CD4-positive, CD25-positive, alpha-beta regulatory T cell (primary cell): ENCODE results near the gene PYGO1. TPM values are rescaled to one million over a fixed set of nuclear protein-coding genes. Genes with fewer than 3 reads are reported as not detected.
A peak's percentile ranks its signal among the peaks of the same experiment; 100 is the strongest.

Experiments
- ATAC-seq, 2 donors: fragments of 150-1000 bp; cut with Tn5 transposase; one replicate each; pipeline ENCODE4 v1.10.0; 2021; ENCODE audit warnings: low read depth in 2 of 2, moderate number of reproducible peaks in 2 of 2, moderate library complexity in 1 of 2
- DNase-seq, 3 donors: peaks; one replicate each; pipeline versions ENCODE4 v3.0.0 to v3.0.0-alpha.2; 2012 to 2022; ENCODE audit warnings: mixed read lengths in 1 of 3
- H3K27ac ChIP-seq: one replicate; pipeline ENCODE4 v1.7.0; 2013; ENCODE audit warnings: mild to moderate bottlenecking, low read length; ENCODE audit not compliant: insufficient read depth, poor library complexity, severe bottlenecking
- H3K27me3 ChIP-seq: one replicate; pipeline ENCODE4 v1.7.0; 2013; ENCODE audit warnings: low read length; ENCODE audit not compliant: control insufficient read depth, insufficient read depth
- H3K36me3 ChIP-seq: one replicate; pipeline ENCODE4 v1.7.0; 2013; ENCODE audit warnings: mild to moderate bottlenecking, low read length, moderate library complexity; ENCODE audit not compliant: control insufficient read depth, insufficient read depth
- H3K4me1 ChIP-seq: 2 replicates; pipeline ENCODE4 v1.7.0; 2013; ENCODE audit warnings: mild to moderate bottlenecking, low read length; ENCODE audit not compliant: insufficient read depth, control insufficient read depth, poor library complexity, severe bottlenecking
- H3K4me3 ChIP-seq: one replicate; pipeline ENCODE4 v1.7.0; 2013; ENCODE audit warnings: low read depth, mild to moderate bottlenecking, low read length, moderate library complexity
- H3K9me3 ChIP-seq, 2 experiments: 1 replicate in 1 of 2; 2 replicates in 1 of 2; pipeline ENCODE4 v1.7.0; 2013; ENCODE audit warnings: low read length in 2 of 2, mild to moderate bottlenecking in 1 of 2, moderate library complexity in 1 of 2; ENCODE audit not compliant: control insufficient read depth in 2 of 2
- H3K27ac Mint-ChIP-seq, 3 donors: one replicate each; pipeline ENCODE4 v1.8.0; 2020 to 2022; ENCODE audit warnings: mild to moderate bottlenecking in 3 of 3, mixed read lengths in 3 of 3, moderate library complexity in 2 of 3
- H3K27me3 Mint-ChIP-seq: one replicate; pipeline ENCODE4 v1.8.0; 2022; ENCODE audit warnings: mild to moderate bottlenecking, mixed read lengths
- H3K36me3 Mint-ChIP-seq: one replicate; pipeline ENCODE4 v1.8.0; 2020; ENCODE audit warnings: mixed read lengths
- H3K4me1 Mint-ChIP-seq, 4 donors: one replicate each; pipeline ENCODE4 v1.8.0; 2020 to 2022; ENCODE audit warnings: mixed read lengths in 4 of 4, mild to moderate bottlenecking in 1 of 4
- H3K4me3 Mint-ChIP-seq, 4 donors: one replicate each; pipeline ENCODE4 v1.8.0; 2020 to 2022; ENCODE audit warnings: mild to moderate bottlenecking in 4 of 4, mixed read lengths in 4 of 4, moderate library complexity in 3 of 4
- H3K9me3 Mint-ChIP-seq, 7 donors: one replicate each; pipeline ENCODE4 v1.8.0; 2020 to 2022; ENCODE audit warnings: mixed read lengths in 7 of 7, mild to moderate bottlenecking in 3 of 7, moderate library complexity in 2 of 7
- polyA plus RNA-seq, 4 donors: library from polyadenylated mRNA; unstranded; fragments of 300-500 nt; fragmentation: Illumina TruSeq; gene quantifications; one replicate each; pipeline ENCODE4 v1.2.3, GENCODE V29; 2021
- total RNA-seq: library from RNA; stranded (reverse); gene quantifications from one replicate; pipeline ENCODE4 v1.2.3, GENCODE V29; 2022

PYGO1 gene
- total and polyA plus RNA-seq, 5 donors from 2014 or later: not detected

DNA sequence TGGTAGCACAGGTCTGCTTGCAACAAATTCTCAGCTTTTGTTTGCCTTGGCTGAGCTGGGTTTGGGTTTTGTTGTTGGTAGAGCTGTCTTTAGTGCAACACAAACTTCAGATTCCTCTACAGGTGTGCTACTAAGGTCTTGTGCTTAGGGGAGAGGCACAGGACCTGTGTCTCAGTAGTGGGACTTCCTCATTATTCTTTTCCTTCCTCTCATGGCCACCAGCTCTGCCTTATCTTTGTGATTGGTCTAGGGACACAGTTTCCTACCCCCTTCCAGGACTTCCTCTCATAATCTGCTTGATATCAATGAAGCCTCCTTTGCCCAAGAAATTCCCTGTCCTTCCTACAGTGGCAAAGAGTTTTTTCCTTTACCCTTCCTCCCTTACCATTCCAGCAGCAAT, 55.2 kb downstream of the PYGO1 start:
- Histone ChIP-seq H3K27me3 (no peaks in the 10 kb centered on the region), H3K4me1 (no peaks in the 10 kb centered on the region), H3K9me3 (no peaks in the 10 kb centered on the region), H3K36me3 (no peaks in the 10 kb centered on the region), H3K4me3 (no peak overlapping the region), H3K27ac (no peak overlapping the region)
- peaks cover 32% of the 10 kb centered on the region for H3K27me3 Mint-ChIP-seq
- no peaks in the 10 kb centered on the region for H3K36me3 Mint-ChIP-seq
- DNase-seq (no peak), ATAC-seq (no peak)
- H3K27ac Mint-ChIP-seq: no peak overlapping the region
- H3K4me3 Mint-ChIP-seq: no peak overlapping the region
- H3K9me3 Mint-ChIP-seq: no peaks in the 10 kb centered on the region
- peaks cover 0 to 8% (median 0%) of the 10 kb centered on the region in 4 donors for H3K4me1 Mint-ChIP-seq

- Mint-ChIP-seq H3K36me3 (no peaks in the 10 kb centered on the region), H3K27me3 (peaks cover 28% of the 10 kb centered on the region)
Observed at GRCh38 chr15:55530861-55531313, 57.3 kb downstream of the PYGO1 start.

GRCh38 chr15:55528812-55529211, 59.3 kb downstream of the PYGO1 start:
- peaks cover 0 to 4% (median 0%) of the 10 kb centered on the region in 7 donors for H3K9me3 Mint-ChIP-seq
- no peak overlapping the region for H3K27ac Mint-ChIP-seq
- no peak for DNase-seq
- no peaks in the 10 kb centered on the region for H3K36me3 Mint-ChIP-seq
- Histone ChIP-seq H3K27ac (no peak overlapping the region), H3K4me3 (no peak overlapping the region), H3K9me3 (no peaks in the 10 kb centered on the region), H3K27me3 (no peaks in the 10 kb centered on the region), H3K36me3 (no peaks in the 10 kb centered on the region), H3K4me1 (no peaks in the 10 kb centered on the region)
- peaks cover 20% of the 10 kb centered on the region for H3K27me3 Mint-ChIP-seq
- ATAC-seq: no peak
- no peak overlapping the region for H3K4me3 Mint-ChIP-seq
- H3K4me1 Mint-ChIP-seq: no peaks in the 10 kb centered on the region

More at GRCh38 chr15:55530861-55531313, 57.3 kb downstream of the PYGO1 start:
- peaks cover 0 to 5% (median 0%) of the 10 kb centered on the region in 4 donors for H3K4me1 Mint-ChIP-seq
- Histone ChIP-seq H3K4me1 (no peaks in the 10 kb centered on the region), H3K9me3 (no peaks in the 10 kb centered on the region), H3K4me3 (no peak overlapping the region), H3K27me3 (no peaks in the 10 kb centered on the region), H3K36me3 (no peaks in the 10 kb centered on the region), H3K27ac (no peak overlapping the region)
- peaks cover 0 to 4% (median 0%) of the 10 kb centered on the region in 7 donors for H3K9me3 Mint-ChIP-seq
- no peak for DNase-seq
- H3K4me3 Mint-ChIP-seq: no peak overlapping the region
- no peak overlapping the region for H3K27ac Mint-ChIP-seq
- ATAC-seq: no peak

DNA sequence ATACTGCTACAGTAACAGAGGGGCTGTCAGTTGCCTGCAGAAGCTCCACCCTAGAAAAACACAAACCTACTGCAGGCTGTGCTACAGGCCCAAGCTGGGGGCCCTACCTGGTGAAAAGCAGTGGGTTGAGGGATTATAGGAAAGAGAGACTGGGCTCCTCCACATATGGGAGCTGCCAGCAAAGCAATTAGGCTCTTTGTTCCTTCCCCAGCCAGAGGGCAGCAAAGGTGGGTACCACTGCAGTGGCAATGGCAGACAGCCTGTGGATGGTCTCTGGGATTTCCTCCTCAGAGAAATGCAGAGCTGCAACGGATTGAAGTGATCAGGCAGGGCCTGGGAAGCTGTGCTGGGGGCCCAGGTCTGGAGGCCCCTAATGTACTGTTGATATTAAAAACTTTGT, 61.0 kb downstream of the PYGO1 start:
- DNase-seq (no peak), ATAC-seq (no peak)
- no peaks in the 10 kb centered on the region for H3K27me3 ChIP-seq
- H3K4me3 Mint-ChIP-seq: no peak overlapping the region
- H3K36me3 Mint-ChIP-seq: no peaks in the 10 kb centered on the region
- no peaks in the 10 kb centered on the region for H3K4me1 Mint-ChIP-seq
- peaks cover 26% of the 10 kb centered on the region for H3K27me3 Mint-ChIP-seq
- H3K9me3 ChIP-seq: no peaks in the 10 kb centered on the region
- H3K4me1 ChIP-seq: no peaks in the 10 kb centered on the region
- H3K27ac ChIP-seq: no peak overlapping the region
- peaks cover 0 to 4% (median 0%) of the 10 kb centered on the region in 7 donors for H3K9me3 Mint-ChIP-seq
- H3K27ac Mint-ChIP-seq: no peak overlapping the region
- no peaks in the 10 kb centered on the region for H3K36me3 ChIP-seq
- H3K4me3 ChIP-seq: no peak overlapping the region

DNA sequence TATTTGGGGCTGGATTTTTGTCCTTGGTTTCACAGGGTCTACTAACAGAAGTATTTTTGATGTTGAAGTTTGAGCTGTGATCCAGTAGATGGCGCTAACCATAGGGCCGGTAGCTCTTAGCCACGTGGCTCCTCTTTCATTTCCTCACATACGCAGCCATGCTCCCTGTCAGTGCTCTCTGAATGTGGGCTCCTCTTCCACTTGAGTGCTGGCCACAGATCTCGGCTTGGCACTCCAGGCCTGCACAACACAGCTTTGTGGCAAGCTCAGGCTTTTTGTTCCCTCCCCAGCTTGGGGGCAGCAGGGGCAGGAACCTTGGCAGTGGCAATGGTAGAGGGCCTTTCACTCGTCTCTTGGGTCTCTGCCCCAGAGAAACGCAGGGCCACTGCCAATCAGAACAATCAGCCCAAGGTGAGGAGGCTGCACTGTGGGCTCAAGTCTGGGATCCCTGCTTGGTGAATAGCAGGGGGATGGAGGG, 61.5 kb downstream of the PYGO1 start:
- H3K36me3 Mint-ChIP-seq: no peaks in the 10 kb centered on the region
- no peak overlapping the region for H3K4me3 Mint-ChIP-seq
- H3K36me3 ChIP-seq: no peaks in the 10 kb centered on the region
- no peaks in the 10 kb centered on the region for H3K9me3 ChIP-seq
- H3K27ac Mint-ChIP-seq: no peak overlapping the region
- peaks cover 26% of the 10 kb centered on the region for H3K27me3 Mint-ChIP-seq
- peaks cover 0 to 4% (median 0%) of the 10 kb centered on the region in 7 donors for H3K9me3 Mint-ChIP-seq
- ATAC-seq: peak in 1 of 2 donors; percentile 53
- H3K4me1 ChIP-seq: no peaks in the 10 kb centered on the region
- DNase-seq: peak in 2 of 3 donors; percentile 17 to 66
- no peaks in the 10 kb centered on the region for H3K27me3 ChIP-seq
- no peak overlapping the region for H3K27ac ChIP-seq
- H3K4me1 Mint-ChIP-seq: no peaks in the 10 kb centered on the region
- no peak overlapping the region for H3K4me3 ChIP-seq

DNA sequence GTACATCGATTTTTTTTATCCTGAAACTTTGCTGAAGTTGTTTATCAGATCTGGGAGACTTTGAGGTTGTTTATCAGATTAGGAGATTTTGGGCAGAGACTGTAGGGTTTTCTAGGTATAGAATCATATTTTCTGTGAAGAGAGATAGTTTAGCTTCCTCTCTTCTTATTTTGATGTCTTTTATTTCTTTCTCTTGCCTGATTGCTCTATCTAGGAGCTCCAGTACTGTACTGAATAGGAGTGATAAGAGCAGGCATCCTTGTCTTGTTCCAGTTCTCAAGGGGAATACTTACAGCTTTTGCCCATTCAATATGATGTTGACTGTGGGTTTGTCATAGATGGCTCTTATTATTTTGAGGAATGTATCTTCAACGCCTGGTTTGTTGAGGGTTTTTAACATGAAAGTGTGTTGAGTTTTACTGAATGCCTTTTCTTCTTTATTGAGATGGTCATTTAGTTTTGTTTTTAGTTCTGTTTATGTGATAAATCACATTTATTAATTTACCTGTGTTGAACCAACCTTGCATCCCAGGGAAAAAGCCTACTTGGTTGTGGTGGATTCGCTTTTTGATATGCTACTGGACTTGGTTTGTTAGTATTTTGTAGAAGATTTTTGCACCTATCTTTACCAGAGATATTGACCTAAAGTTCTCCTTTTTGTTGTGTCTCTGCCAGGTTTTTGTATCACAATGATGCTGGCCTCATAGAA, 65.2 kb downstream of the PYGO1 start:
- Mint-ChIP-seq H3K27me3 (peaks cover 15% of the 10 kb centered on the region), H3K27ac (no peak overlapping the region), H3K36me3 (no peaks in the 10 kb centered on the region), H3K4me3 (no peak overlapping the region), H3K9me3 (peaks cover 0 to 5% (median 2%) of the 10 kb centered on the region in 7 donors), H3K4me1 (no peaks in the 10 kb centered on the region)
- DNase-seq: no peak
- no peak overlapping the region for H3K4me3 ChIP-seq
- no peaks in the 10 kb centered on the region for H3K4me1 ChIP-seq
- H3K27me3 ChIP-seq: no peaks in the 10 kb centered on the region
- ATAC-seq: no peak
- no peaks in the 10 kb centered on the region for H3K9me3 ChIP-seq
- H3K36me3 ChIP-seq: no peaks in the 10 kb centered on the region
- H3K27ac ChIP-seq: no peak overlapping the region

GRCh38 chr15:55518641-55519040, 69.5 kb downstream of the PYGO1 start:
- Histone ChIP-seq H3K27ac (no peak overlapping the region), H3K36me3 (no peaks in the 10 kb centered on the region), H3K4me3 (no peak overlapping the region), H3K27me3 (no peaks in the 10 kb centered on the region), H3K9me3 (no peaks in the 10 kb centered on the region), H3K4me1 (no peaks in the 10 kb centered on the region)
- no peak overlapping the region for H3K27ac Mint-ChIP-seq
- H3K27me3 Mint-ChIP-seq: peaks cover 17% of the 10 kb centered on the region
- no peaks in the 10 kb centered on the region for H3K36me3 Mint-ChIP-seq
- no peak overlapping the region for H3K4me3 Mint-ChIP-seq
- DNase-seq (no peak), ATAC-seq (no peak)
- H3K4me1 Mint-ChIP-seq: peaks cover 0 to 4% (median 0%) of the 10 kb centered on the region in 4 donors
- H3K9me3 Mint-ChIP-seq: peaks cover 0 to 5% (median 2%) of the 10 kb centered on the region in 7 donors

- Mint-ChIP-seq H3K27me3 (peaks cover 10% of the 10 kb centered on the region), H3K4me3 (no peak overlapping the region), H3K27ac (no peak overlapping the region), H3K9me3 (peaks cover 0 to 5% (median 2%) of the 10 kb centered on the region in 7 donors), H3K4me1 (peaks cover 0 to 4% (median 0%) of the 10 kb centered on the region in 4 donors), H3K36me3 (no peaks in the 10 kb centered on the region)
- H3K4me3 ChIP-seq: no peak overlapping the region
- no peak for DNase-seq
- H3K27ac ChIP-seq: no peak overlapping the region
- H3K9me3 ChIP-seq: no peaks in the 10 kb centered on the region
- H3K36me3 ChIP-seq: no peaks in the 10 kb centered on the region
- no peaks in the 10 kb centered on the region for H3K27me3 ChIP-seq
- H3K4me1 ChIP-seq: no peaks in the 10 kb centered on the region
- ATAC-seq: no peak
Observed at GRCh38 chr15:55518009-55518408, 70.1 kb downstream of the PYGO1 start.
